Suprapubic skin (tissue), 4 donors: Measurements from ENCODE around the gene ANKRD24.

ENCODE experiments used
- CTCF ChIP-seq, 2 donors: fragments of 200-600 bp in 1 of 2; fragments of 450-650 bp in 1 of 2; sonication (generic) in 1 of 2; IDR thresholded peaks; one replicate each; pipeline ENCODE4 v1.5.1; 2016 to 2019; ENCODE audit warnings: antibody characterized with exemption in 2 of 2, mild to moderate bottlenecking in 1 of 2, moderate library complexity in 1 of 2
- EP300 ChIP-seq: sonication (generic); formaldehyde crosslinking; IDR thresholded peaks from one replicate; pipeline ENCODE4 v1.6.1; 2017; ENCODE audit warnings: antibody characterized with exemption
- POLR2A ChIP-seq, 2 donors: fragments of 450-650 bp; IDR thresholded peaks; one replicate each; pipeline ENCODE4 v1.6.1; 2017; ENCODE audit warnings: antibody characterized with exemption in 2 of 2, mild to moderate bottlenecking in 2 of 2, moderate library complexity in 2 of 2
- POLR2AphosphoS5 ChIP-seq, 3 donors: sonication (generic); formaldehyde crosslinking; IDR thresholded peaks; one replicate each; pipeline ENCODE4 v1.6.1; 2017; ENCODE audit warnings: antibody characterized with exemption in 3 of 3

DNA sequence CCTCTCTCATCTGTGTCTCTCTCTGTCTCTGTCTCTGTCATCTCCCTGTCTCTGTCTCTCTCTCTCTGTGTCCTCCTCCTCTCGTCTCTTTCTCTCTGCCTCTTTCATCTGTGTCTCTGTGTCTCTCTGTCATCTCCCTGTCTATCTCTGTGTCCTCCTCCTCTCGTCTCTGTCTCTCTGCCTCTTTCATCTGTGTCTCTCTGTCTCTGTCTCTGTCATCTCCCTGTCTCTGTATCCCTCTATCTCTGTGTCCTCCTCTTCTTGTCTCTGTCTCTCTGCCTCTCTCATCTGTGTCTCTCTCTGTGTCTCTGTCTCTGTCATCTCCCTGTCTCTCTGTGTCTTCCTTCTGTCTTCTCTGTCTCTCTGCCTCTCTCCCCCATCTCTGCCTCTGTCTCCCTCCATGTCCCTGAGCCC is 46.3 kb downstream of the ANKRD24 start:
- TF ChIP-seq POLR2A (IDR thresholded peaks at IDR 0.05), result no peak
- no peak for TF ChIP-seq CTCF (IDR thresholded peaks at IDR 0.05)
- TF ChIP-seq EP300, result no peak
- no peak for TF ChIP-seq POLR2AphosphoS5 (IDR thresholded peaks at IDR 0.05)
